DOHH2 (cell line): ENCODE data around the gene CHST3.

Experiments used
- H3F3A ChIP-seq: fragments of 200-600 bp; sonication (generic), shearing (Covaris generic); 2 replicates; pipeline ENCODE4 v1.6.0; 2016; ENCODE audit warnings: antibody characterized with exemption, mild to moderate bottlenecking; ENCODE audit not compliant: control insufficient read depth, insufficient read depth
- H3K27ac ChIP-seq: fragments of 200-600 bp; sonication (generic); 2 replicates; pipeline ENCODE4 v1.5.1; 2014; ENCODE audit warnings: low read depth, mild to moderate bottlenecking, low read length, moderate library complexity
- H3K27me3 ChIP-seq: fragments of 200-600 bp; sonication (generic); 2 replicates; pipeline ENCODE4 v1.6.1; 2014; ENCODE audit warnings: mild to moderate bottlenecking, low read length, mixed read lengths; ENCODE audit not compliant: control insufficient read depth
- H3K36me3 ChIP-seq: fragments of 200-600 bp; sonication (generic); 2 replicates; pipeline ENCODE4 v1.6.1; 2014; ENCODE audit warnings: mild to moderate bottlenecking, low read length, moderate library complexity, mixed read lengths; ENCODE audit not compliant: control insufficient read depth
- H3K4me1 ChIP-seq: fragments of 200-600 bp; sonication (generic); 2 replicates; pipeline ENCODE4 v1.6.1; 2014; ENCODE audit warnings: mild to moderate bottlenecking, low read length, mixed read lengths; ENCODE audit not compliant: control insufficient read depth
- H3K4me2 ChIP-seq: fragments of 200-600 bp; sonication (generic); 2 replicates; pipeline ENCODE4 v1.6.0; 2014; ENCODE audit warnings: mild to moderate bottlenecking, low read length, moderate library complexity
- H3K4me3 ChIP-seq: fragments of 200-600 bp; sonication (generic); 2 replicates; pipeline ENCODE4 v1.5.1; 2014; ENCODE audit warnings: mild to moderate bottlenecking, low read length, mixed read lengths
- H3K79me2 ChIP-seq: fragments of 200-600 bp; sonication (generic); 2 replicates; pipeline ENCODE4 v1.6.1; 2014; ENCODE audit warnings: mild to moderate bottlenecking, low read length, mixed read lengths; ENCODE audit not compliant: control insufficient read depth
- H3K9me2 ChIP-seq: fragments of 200-600 bp; sonication (generic); replicated peaks from 2 replicates; pipeline ENCODE4 v1.6.1; 2014; ENCODE audit warnings: mild to moderate bottlenecking, low read length, mixed read lengths; ENCODE audit not compliant: control insufficient read depth
- H3K9me3 ChIP-seq: fragments of 200-600 bp; sonication (generic); 2 replicates; pipeline ENCODE4 v1.6.1; 2014; ENCODE audit warnings: antibody characterized with exemption, low read length, mixed read lengths; ENCODE audit not compliant: control insufficient read depth, insufficient read depth
- H4K20me1 ChIP-seq: fragments of 200-600 bp; sonication (generic); 2 replicates; pipeline ENCODE4 v1.6.0; 2014; ENCODE audit warnings: low read depth, mild to moderate bottlenecking, antibody characterized with exemption, low read length, moderate library complexity; ENCODE audit not compliant: control insufficient read depth, insufficient read depth
- CTCF ChIP-seq: fragments of 200-600 bp; sonication (generic); IDR thresholded peaks from one replicate; pipeline ENCODE4 v1.5.1; 2014; ENCODE audit warnings: antibody characterized with exemption, mild to moderate bottlenecking, low read depth, low read length; ENCODE audit not compliant: poor library complexity, severe bottlenecking
- EZH2phosphoT487 ChIP-seq: fragments of 200-600 bp; sonication (generic); IDR thresholded peaks from 2 replicates; pipeline ENCODE4 v1.6.1; 2017; ENCODE audit warnings: borderline replicate concordance, mild to moderate bottlenecking, antibody characterized with exemption, low read length, moderate library complexity, mixed read lengths

CHST3 gene

GRCh38 chr10:72001033-72001395, 36.8 kb downstream of the CHST3 start:
- H3K79me2 ChIP-seq: no peaks in the 10 kb centered on the region

GRCh38 chr10:72002354-72003295, 38.4 kb downstream of the CHST3 start:
- TF ChIP-seq CTCF (no peak), EZH2phosphoT487 (no peak)

More at GRCh38 chr10:72001033-72001395, 36.8 kb downstream of the CHST3 start:
- Histone ChIP-seq H3K27ac (no peak overlapping the region), H3F3A (no peaks in the 10 kb centered on the region), H3K36me3 (no peaks in the 10 kb centered on the region), H3K27me3 (no peaks in the 10 kb centered on the region), H3K4me1 (no peaks in the 10 kb centered on the region), H3K4me3 (no peak overlapping the region), H3K9me3 (no peaks in the 10 kb centered on the region), H4K20me1 (no peaks in the 10 kb centered on the region), H3K9me2 (no peaks in the 10 kb centered on the region), H3K4me2 (no peak overlapping the region)
- no peak for TF ChIP-seq CTCF
- TF ChIP-seq EZH2phosphoT487: no peak

GRCh38 chr10:72006026-72006425, 41.8 kb downstream of the CHST3 start:
- Histone ChIP-seq H3K4me2 (no peak overlapping the region), H3K9me3 (no peaks in the 10 kb centered on the region), H3K27ac (no peak overlapping the region), H3K36me3 (no peaks in the 10 kb centered on the region), H3K79me2 (no peaks in the 10 kb centered on the region), H4K20me1 (no peaks in the 10 kb centered on the region), H3K4me3 (no peak overlapping the region), H3K9me2 (no peaks in the 10 kb centered on the region), H3F3A (no peaks in the 10 kb centered on the region), H3K4me1 (no peaks in the 10 kb centered on the region), H3K27me3 (no peaks in the 10 kb centered on the region)
- no peak for TF ChIP-seq EZH2phosphoT487
- TF ChIP-seq CTCF: no peak

More at GRCh38 chr10:72002354-72003295, 38.4 kb downstream of the CHST3 start:
- Histone ChIP-seq H3K27me3 (no peaks in the 10 kb centered on the region), H3K4me2 (no peak overlapping the region), H4K20me1 (no peaks in the 10 kb centered on the region), H3K79me2 (no peaks in the 10 kb centered on the region), H3K4me3 (no peak overlapping the region), H3F3A (no peaks in the 10 kb centered on the region), H3K9me2 (no peaks in the 10 kb centered on the region), H3K27ac (no peak overlapping the region), H3K36me3 (no peaks in the 10 kb centered on the region), H3K9me3 (no peaks in the 10 kb centered on the region), H3K4me1 (no peaks in the 10 kb centered on the region)
